Astrocyte of the hippocampus (primary cell): ENCODE measurements around the gene SEC61B.
"Not testable (repeated sequence)": the region's sequence is repeated elsewhere in the genome, so short reads cannot be mapped to it uniquely, and the experiment has no call there.

ENCODE experiments used
- DNase-seq: peaks from one replicate; pipeline ENCODE4 v3.0.0; 2011; ENCODE audit warnings: low read depth, low spot score

SEC61B gene

DNA sequence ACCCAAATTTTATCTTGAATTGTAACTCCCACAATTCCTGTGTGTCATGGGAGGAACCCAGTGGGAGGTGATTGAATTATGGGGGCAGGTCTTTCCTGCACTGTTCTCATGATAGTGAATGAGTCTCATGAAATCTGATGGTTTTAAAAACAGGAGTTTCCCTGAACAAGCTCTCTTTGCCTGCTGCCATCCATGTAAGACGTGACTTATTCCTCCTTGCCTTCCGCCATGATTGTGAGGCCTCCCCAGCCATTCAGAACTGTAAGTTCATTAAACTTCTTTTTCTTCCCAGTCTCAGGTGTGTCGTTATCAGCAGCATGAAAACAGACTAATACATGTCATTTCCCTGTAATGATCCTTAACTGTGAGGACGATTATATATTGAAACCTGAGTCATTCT, 15.8 kb downstream of the SEC61B start:
- not testable (repeated sequence) for DNase-seq

DNA sequence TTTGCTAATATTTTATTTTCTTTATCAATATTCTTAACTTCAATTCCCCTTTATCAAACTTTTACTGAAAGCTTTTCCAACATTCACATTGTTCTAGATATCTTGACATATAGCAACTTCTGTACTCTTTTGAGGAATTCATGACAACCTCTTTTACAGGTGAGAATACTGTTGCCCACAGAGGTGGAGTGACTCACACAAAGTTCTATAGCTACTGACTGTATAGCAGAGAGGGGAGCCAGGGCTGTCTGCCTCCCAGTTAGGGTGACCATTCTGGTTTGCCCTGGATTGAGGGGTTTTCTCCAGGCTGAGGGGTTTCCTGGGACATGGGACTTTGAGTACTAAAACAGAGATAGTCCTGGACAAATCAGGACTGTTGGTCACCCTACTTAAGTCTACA, 16.2 kb downstream of the SEC61B start:
- DNase-seq = no peak

DNA sequence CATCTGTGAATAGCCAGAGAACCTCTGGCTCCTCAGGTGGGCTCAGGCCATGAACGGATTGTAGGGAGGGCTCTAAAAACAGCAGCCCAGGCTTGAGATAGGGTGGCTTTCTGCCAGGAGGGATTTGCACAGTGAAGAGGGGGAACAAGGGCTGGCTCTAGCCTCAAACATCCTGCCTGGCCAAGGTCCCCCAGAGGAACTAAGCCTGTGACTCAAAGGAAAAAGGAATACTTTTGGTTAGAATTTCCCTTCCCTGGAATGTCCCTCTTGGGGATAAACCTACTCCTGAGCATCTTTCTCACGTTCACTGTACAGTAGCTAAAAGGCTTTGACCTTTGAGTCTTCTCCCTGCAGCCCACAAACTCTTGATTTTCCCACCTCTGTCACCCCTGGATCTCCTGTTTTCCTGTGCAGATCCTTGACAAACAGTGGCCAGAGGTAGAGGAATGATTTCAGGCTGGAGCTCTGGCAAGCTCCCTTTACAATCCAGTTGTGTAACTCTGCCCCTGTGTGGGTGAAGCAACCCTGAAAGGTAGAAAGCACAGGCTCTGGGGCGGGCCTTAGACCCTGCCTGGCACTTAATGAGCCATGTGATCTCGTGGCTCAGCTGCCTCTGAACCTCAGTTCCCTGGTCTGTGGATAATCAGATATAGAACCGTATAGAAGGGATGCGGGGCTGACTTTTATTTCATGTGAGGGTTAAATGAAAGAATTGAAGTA, 17.4 kb downstream of the SEC61B start:
- DNase-seq = peak; percentile 85

DNA sequence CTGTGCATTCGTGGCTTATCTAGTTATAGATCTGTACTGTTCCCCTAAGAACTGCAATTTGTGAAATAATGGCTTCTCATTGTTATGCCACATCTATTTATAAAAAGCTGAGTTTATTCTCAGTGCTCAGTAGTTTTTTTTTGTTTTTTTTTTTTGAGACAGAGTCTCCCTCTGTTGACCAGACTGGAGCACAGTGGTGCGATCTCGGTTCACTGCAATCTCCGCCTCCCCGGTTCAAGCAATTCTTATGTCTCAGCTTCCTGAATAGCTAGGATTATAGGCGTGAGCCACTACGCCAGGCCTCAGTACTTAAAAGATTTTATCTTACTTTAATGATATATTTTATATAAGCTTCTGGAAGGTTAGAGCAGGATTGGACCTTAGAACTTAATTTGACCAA, 19.0 kb downstream of the SEC61B start:
- no peak for DNase-seq

DNA sequence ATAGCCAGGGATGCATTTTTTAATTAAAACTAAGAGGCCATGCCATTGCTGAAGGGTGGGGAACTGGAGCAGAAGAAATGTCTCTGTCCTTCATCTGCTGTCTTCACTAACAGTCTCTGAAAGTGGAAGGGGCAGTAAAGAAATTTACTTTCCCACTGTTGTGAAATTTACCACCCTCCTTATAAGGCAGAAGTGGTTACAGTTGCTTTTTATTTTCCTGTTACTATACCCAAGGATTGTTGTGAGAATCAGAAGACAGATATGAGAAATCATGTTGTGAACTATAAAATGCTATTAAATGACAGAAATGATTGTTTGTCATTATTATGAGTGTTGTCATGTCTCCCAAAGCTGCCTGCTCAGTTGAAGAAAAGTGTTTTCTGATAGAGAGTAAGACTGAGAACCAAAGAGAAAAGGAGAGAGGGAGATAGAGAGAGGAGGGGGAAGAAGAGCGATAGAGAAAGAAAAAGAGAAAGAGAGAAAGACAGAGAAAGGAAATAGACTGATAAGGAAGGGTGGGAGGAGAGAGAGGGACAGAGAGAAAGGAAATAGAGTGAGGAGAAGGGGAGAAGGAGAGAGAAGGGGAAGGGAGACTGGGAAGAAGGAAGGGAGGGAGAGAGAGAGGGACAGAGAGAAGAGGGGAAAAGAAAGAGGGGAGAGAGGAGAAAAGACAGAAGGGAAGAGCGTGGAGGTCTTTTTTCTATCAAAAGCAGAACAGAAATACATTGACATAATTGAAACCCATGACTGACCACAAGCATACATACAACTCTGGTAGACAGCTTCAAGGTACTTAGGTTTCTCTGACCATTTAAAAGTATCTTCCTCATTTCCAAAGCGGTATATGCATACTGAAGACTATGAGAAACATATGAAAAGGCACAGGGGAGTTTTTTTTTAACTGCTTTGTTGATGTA, 22.5 kb downstream of the SEC61B start:
- no peak for DNase-seq

DNA sequence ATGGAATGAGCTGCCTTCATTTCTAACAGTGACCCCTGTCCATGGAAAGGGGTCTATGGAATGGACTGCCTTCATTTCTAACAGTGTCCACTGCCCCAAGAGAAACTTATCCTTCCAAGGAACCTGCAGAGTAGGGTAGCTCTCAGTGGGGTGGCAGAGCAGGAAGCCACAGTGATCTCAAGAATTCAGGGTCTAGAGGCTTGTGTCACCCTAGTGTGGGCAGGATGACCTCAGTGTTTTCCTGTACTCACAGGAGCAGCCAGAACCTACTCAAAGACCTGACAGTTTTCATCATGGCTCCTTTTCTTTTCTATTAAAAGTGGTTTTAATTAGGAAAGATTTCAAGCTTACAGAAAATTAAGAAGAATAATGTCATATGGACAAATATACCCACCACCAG, 27.5 kb downstream of the SEC61B start:
- peak; percentile 65 for DNase-seq

DNA sequence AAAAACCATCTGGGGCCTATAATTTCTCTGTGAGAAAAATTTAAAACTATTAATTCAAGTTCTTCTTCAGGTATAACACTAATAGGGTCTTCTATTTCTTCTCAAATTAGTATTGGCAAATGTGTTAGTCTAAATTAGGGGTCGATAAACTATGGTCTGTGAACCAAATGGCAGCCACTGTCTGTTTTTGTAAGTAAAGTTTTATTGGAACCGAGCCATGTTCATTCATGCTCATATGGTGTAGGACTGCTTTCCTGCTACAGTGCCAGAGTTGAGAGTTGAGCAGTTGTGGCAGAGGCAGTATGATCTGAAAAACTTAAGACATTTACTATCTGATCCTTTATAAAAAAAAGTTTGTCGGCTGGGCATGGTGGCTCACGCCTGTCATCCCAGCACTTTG, 29.1 kb downstream of the SEC61B start:
- no peak for DNase-seq

DNA sequence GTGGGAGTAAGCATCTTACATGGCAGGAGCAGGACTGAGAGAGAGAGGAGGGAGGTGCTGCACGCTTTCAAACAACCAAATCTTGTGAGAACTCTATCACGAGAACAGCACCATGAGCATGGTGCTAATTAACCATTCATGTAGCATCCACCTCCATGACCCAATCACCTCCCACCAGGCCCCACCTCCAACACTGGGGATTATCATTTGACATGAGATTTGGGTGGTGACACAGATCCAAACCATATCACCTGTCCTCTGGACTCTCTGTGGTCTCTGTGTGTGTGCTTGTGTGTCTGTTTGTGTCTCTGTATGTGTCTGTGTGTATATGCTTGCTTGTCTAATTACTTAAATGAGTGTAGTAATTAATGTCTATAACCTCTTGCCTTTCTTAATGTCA, 31.1 kb downstream of the SEC61B start:
- DNase-seq = no peak

DNA sequence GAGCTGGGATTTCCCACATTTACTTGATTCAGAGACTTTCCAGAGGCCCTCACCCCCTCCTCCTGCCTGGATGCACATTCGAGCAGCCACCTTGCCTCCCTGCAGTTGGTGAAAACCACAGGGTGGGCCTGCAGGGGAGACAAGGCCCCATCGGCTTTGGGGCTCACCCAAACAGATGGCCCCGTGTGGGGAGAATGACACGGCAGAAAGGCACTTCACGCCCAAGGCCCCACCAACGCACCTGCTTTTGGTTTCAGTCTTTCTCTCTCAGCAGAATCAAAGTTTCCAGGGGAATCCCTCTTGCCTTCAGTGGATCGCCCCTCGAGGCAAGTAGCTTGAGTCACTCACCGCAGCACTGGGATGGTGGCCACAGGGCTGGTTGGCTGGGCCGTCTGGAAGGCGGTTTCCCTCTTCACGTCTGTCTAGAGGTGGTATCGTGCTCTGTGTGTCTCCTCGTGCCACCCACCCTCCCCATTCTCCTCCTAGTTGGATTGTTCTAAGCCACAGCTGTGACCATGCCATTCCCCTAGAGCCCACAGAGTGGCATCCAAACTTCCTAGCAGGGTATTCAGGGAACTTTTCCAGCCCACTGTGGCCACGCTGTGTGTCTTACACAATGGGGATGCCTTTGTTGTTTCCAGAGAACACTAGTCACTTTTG, 31.8 kb downstream of the SEC61B start:
- no peak for DNase-seq

DNA sequence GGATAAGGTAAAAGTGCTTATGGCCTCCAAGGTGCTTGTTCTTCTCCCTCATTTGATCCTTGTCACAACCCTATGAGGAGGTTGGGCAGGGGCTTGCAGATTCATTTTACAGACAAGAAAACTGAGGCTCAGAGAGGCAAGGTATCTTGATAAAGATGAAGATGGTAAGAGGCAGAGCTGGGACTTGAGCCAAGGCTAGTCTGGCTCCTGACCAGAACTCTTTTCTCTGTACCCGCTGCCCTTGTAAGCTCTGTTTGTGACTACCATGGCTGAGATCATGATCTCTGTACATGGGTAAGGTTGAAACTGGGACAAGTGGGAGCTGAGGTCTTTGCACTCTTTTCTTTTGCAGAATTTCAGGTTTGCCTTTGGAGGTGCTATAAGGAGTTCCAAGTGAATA, 33.6 kb downstream of the SEC61B start:
- no peak for DNase-seq

DNA sequence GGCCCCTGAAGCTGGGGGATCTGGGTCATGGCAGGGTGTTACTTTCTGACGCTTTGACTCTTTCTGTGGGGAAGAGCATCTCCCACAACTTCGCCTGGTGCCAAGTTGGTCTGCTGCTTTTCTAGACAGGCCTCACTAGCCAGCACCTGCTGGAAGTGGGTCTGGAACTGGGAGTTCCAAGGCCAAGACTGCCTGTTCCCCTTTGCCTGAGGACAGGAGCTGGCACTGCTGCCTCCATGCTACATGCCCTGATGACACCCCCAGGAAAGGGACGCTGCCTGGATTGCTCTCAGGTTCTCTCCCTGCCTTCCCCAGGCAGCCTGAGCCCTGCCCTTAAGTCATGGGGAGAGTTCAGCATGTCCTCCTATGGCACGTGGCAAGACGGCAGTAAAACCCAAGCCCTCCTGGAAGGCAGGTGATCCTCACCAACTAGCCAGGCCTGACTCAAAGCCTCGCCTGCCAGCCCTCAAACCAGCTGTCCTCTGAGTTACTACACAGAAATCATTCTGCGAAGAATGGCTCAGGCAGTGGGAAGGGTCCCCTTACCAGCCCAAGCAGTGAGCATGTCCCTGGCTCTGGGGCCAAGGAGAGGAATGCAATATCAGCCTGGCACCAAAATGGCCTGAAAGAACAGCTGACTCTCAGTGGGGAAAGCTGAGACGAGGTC, 35.8 kb downstream of the SEC61B start:
- DNase-seq = no peak

DNA sequence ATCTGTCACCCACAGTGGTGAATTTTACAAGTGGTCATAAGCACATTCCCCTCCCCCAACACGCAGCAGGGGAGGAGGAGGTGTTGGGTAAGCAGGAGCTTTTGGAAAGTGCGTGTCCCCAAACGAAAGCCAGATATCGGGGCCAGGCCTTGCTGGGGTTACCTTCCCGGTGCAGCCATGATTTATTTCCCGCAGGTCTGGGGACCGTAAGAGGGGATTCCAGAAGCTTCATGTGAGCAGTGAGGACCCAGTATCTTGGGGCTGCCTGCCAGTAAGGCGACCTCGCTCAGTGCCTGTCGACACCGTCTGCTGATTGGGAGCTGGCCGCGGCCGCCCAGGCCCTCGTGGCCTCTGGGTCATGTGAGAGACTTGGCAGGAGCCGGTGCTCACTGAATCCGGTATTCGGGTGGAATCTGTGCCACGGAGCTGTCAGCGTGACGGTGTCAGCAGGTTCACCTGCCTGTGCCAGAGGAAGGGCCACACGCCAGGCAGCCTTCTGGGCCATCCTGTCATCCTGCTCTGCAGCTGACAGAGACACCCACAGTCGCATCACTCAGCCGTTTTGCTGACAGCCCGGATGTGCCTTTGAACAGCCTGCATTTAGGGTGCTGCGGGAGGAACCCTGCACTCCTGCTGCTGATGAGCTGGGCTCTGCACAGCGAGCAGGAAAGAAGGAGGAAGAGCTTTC, 37.3 kb downstream of the SEC61B start:
- peak; percentile 50 for DNase-seq

DNA sequence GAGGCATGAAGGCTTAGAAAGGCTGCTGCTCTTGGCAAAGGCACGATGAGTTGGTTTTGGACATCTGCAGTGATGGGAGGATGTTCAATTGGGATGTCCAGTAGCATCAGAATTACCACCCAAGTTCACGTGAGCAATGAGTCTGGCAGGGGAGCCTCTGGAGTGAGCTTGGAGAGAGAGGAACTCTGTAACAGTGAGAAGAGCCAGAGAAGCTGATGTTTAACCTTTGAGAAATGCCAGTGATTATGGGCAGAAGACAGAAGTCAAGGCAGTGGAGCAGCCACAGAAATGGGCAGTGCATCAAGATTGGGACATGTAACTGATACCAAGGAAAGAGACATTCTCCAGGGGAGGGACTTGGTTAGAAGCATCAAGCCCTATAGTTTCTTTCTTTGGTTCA, 39.8 kb downstream of the SEC61B start:
- DNase-seq = no peak

DNA sequence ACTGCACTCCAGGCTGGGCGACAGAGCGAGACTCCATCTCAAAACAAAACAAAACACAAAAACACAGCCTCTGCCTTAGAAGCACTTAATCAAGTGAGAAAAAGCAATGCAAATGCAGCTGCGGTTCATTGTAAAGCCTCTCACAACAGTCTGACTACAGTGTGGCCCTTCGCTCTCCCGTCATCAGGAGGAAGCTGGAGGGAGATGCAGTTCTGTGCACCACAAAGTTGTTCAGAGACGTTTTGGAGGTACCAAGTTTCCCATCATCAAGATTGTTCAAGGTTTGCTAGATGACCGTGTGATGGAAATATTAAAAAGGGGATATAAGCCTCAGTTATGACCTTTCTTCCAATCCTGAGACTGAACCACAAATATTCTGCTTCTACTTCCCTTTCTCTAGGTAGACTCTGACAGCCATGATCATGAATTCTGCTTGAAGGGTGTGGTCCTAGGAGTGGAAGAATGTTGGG, 40.9 kb downstream of the SEC61B start:
- no peak for DNase-seq

DNA sequence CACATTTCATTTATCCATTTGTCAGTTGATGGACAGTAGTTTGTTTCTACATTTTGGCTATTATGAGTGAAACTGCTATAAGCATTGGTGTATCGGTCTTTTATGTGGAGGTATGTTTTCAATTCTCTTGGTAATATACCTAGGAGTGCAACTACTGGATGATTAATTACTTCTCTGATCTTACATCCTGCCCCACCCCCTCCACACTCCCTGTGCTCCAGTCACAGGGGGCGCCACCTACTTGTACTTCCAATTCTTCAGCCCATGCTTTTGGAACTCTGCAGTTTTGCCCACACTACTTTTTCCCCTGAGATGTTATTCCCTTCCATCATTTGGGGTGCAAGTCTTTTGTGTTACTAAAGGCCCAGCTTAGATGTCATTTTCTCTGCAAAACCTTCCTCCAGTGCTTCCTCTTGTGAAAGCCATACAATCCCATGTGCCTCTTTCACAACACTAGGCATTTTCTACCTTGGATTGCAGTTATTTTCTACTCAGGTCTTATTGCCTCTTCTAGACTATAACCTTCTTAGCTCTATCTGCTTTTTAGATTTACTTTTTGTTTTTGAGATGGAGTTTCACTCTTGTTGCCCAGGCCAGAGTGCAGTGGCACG, 42.1 kb downstream of the SEC61B start:
- no peak for DNase-seq

DNA sequence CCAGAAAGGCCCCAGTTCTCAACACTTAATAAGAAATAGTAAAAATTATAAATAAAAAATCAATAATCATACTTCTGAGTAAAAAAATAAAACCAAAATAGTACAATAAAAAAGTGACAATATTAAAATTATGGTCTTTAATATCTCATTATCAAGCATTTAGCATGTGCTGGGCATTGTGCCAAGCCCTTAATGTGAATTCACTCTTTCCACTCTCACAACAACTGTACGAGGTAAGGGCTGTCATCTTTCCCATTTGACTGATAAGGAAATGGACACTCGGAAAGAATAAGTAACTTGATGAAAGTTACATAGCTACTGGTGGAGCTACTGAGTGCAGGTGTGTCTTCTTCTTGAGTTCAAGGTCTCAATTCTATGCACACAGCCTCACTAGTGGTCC, 43.6 kb downstream of the SEC61B start:
- DNase-seq = no peak

DNA sequence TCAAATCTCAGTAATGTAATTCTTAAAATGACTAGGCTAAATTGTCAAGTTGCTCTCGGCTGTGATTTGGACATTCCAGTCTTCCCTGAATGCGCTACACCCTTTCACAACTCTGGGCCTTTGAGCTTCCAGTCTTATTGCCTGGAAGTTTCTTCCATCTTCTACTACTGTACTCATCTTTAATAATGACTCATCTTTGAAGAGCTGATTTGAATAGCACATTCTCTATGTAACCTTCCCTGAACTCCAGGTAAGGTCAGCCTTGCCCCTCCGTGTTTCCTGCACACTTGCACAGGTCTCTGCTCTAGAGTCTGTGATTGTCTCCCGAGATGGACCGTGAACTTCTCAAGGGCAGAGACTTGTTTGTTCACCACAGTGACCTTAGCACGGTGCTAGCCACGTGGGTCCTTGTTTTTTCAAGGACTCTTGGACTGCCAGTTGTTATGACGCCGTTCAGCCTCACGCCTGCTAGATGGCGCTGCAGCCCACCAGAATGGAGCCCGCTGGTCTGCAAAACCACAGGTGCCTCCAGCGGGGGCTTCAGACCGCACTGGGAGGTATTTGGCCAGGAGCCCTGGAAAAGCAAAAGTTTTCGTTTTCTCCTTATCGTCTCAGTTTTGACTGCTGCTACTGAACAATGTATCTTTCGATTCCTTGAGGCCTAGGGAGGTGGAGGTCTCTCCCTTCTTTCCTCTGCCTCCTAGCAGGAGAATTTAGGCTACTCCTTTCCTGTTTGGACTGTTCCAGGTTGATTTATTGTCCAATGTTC, 44.4 kb downstream of the SEC61B start:
- DNase-seq = peak; percentile 89

DNA sequence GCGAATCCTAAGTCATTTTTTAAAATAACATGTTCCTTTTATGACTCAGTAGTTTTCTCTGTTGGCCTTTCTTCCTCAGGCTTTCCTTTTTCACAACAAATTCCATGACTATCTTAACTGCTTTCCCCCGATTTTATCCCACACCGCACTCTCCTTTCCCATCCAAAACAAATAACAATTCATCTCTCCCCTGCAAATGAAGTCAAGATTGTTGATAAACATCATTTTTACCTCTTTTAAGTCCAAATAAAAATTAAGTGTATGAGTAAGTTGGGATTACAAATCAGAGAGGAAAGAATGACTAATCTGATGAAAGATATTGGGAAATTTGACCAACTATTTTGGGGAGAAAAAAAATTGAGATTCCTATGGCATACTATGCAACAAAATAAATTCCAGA, 47.3 kb downstream of the SEC61B start:
- peak; percentile 56 for DNase-seq

DNA sequence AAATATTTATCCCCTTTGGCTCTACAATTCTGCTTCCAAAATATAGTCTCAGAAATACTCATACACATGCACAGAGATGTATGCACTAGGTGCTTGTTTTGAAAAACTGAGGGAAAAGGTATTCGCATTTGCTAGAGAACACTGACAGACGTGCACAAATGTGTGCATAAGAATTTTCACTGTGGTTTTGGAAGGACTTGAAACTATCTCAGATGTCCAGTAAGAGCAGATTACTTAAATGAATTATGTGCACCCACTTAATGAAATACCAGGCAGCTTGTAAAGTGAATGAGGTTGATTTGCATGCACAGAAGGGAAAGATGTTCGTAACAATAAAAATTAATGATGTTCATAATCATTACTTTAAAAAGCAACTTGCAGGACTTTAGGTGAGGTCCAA, 48.4 kb downstream of the SEC61B start:
- DNase-seq = no peak

DNA sequence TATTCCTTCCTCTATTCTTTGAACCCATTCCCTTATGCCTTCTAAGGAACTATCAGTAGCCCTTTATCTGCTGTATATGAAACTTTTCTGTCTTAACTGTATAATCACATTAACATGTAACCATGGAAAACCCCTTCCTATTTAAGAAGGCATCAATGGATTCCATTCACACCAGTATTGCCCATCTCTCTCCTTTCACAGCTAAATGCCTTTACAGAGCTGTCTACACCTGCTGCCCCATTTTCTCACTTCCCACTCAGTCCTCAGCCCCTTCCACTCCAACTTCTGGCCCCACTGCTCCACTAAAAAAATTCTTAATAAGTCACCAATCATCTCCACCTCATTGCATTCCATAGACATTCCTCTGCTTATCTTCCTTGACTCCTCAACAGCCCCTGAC, 50.8 kb downstream of the SEC61B start:
- no peak for DNase-seq
